H1 (cell line): Measurements from ENCODE around the gene ASTL. TPM values are rescaled to one million over a fixed set of nuclear protein-coding genes. Genes with fewer than 3 reads are reported as not detected.

Experiments
- CTCF ChIA-PET: fragments of 300-600 bp; sonication (Branson Sonifier 250); formaldehyde crosslinking; loops from one replicate; lab custom pipeline; 2021; ENCODE audit not compliant: partially characterized antibody; lab: Charles Lee
- POLR2A ChIA-PET: fragments of 300-600 bp; sonication (Branson Sonifier 250); formaldehyde crosslinking; loops from one replicate; lab custom pipeline; 2021; ENCODE audit warnings: inconsistent platforms; ENCODE audit not compliant: partially characterized antibody; lab: Charles Lee
- DNase-seq, 2 experiments: peaks; one replicate each; pipeline versions ENCODE4 v3.0.0 to v3.0.0-alpha.2; 2010 to 2022; ENCODE audit warnings: low spot score in 2 of 2, low read depth in 1 of 2, mixed read lengths in 1 of 2
- FAIRE-seq: peaks from 2 replicates; lab custom pipeline; 2011; peaks lifted over from hg19 to GRCh38; lab: Jason Lieb, UNC
- H2AFZ ChIP-seq: 2 replicates; pipeline ENCODE4 v1.8.1; 2012; ENCODE audit warnings: low read length, inconsistent platforms
- H2AK5ac ChIP-seq: 2 replicates; pipeline ENCODE4 v1.6.1; 2013; ENCODE audit warnings: low read depth, low read length
- H2BK120ac ChIP-seq: replicated peaks from 2 replicates; pipeline ENCODE3; 2013; ENCODE audit warnings: low read depth, low read length, inconsistent platforms
- H2BK12ac ChIP-seq: 2 replicates; pipeline ENCODE4 v1.6.1; 2013; ENCODE audit warnings: low read depth, low read length
- H2BK15ac ChIP-seq: 2 replicates; pipeline ENCODE4 v1.6.1; 2013; ENCODE audit warnings: low read length
- H2BK20ac ChIP-seq: 2 replicates; pipeline ENCODE4 v1.6.1; 2013; ENCODE audit warnings: low read length
- H2BK5ac ChIP-seq: 2 replicates; pipeline ENCODE4 v1.6.1; 2013; ENCODE audit warnings: low read depth, low read length
- H3K14ac ChIP-seq: 2 replicates; pipeline ENCODE4 v1.6.1; 2013; ENCODE audit warnings: inconsistent platforms; ENCODE audit not compliant: insufficient read length
- H3K18ac ChIP-seq: 2 replicates; pipeline ENCODE4 v1.6.1; 2013; ENCODE audit warnings: low read length; ENCODE audit errors: extremely low read depth
- H3K23ac ChIP-seq: 2 replicates; pipeline ENCODE4 v1.6.1; 2013; ENCODE audit warnings: inconsistent platforms; ENCODE audit not compliant: insufficient read length
- H3K23me2 ChIP-seq: 2 replicates; pipeline ENCODE4 v1.6.1; 2013; ENCODE audit warnings: low read depth, low read length
- H3K27ac ChIP-seq: 2 replicates; pipeline ENCODE4 v1.6.1; 2011; ENCODE audit warnings: low read depth, low read length, inconsistent platforms
- H3K27me3 ChIP-seq, 4 experiments: replicated peaks in 1 of 4; 1 replicate in 1 of 4; 2 replicates in 3 of 4; pipeline versions ENCODE4 v1.6.1 to v1.8.1; 2011 to 2013; ENCODE audit warnings: low read length in 3 of 4, mild to moderate bottlenecking in 3 of 4, inconsistent platforms in 2 of 4, mixed read lengths in 2 of 4, moderate library complexity in 1 of 4; ENCODE audit not compliant: control insufficient read depth in 3 of 4, insufficient read depth in 3 of 4; ENCODE audit errors: extremely low read depth in 1 of 4
- H3K36me3 ChIP-seq, 4 experiments: 2 replicates each; pipeline versions ENCODE4 v1.6.1 to v1.8.1; 2011 to 2013; ENCODE audit warnings: mild to moderate bottlenecking in 4 of 4, low read length in 3 of 4, moderate library complexity in 2 of 4, control low read depth in 1 of 4, inconsistent platforms in 1 of 4; ENCODE audit not compliant: insufficient read depth in 4 of 4, control insufficient read depth in 2 of 4
- H3K4ac ChIP-seq: replicated peaks from 2 replicates; pipeline ENCODE3; 2013; ENCODE audit warnings: low read length, low read depth, mixed read lengths, inconsistent platforms; ENCODE audit not compliant: insufficient read length
- H3K4me1 ChIP-seq, 4 experiments: replicated peaks in 1 of 4; 1 replicate in 1 of 4; 2 replicates in 3 of 4; pipeline versions ENCODE4 v1.6.1 to v1.8.1; 2011 to 2013; ENCODE audit warnings: low read length in 3 of 4, inconsistent platforms in 2 of 4, mixed read lengths in 1 of 4; ENCODE audit not compliant: insufficient read depth in 4 of 4, control insufficient read depth in 3 of 4
- H3K4me2 ChIP-seq, 2 experiments: 2 replicates each; pipeline versions ENCODE4 v1.6.1 to v1.8.1; 2011 to 2013; ENCODE audit warnings: low read depth in 2 of 2, low read length in 2 of 2, control low read depth in 1 of 2, inconsistent platforms in 1 of 2, mild to moderate bottlenecking in 1 of 2; ENCODE audit not compliant: insufficient read depth in 1 of 2
- H3K4me3 ChIP-seq, 4 experiments: fragments of 200-600, 300-600 bp in 1 of 4; sonication (generic), shearing (Covaris generic), sonication (Bioruptor Twin) in 1 of 4; 2 replicates each; pipeline versions ENCODE4 v1.5.1 to v1.8.1; 2011 to 2016; ENCODE audit warnings: low read length in 4 of 4, low read depth in 3 of 4, control low read depth in 2 of 4, inconsistent platforms in 2 of 4, mild to moderate bottlenecking in 2 of 4, mixed read lengths in 1 of 4, moderate library complexity in 1 of 4; ENCODE audit not compliant: insufficient read depth in 2 of 4; ENCODE audit errors: extremely low read depth in 1 of 4
- H3K56ac ChIP-seq: replicated peaks from 2 replicates; pipeline ENCODE3; 2013; ENCODE audit warnings: low read depth, mild to moderate bottlenecking, mixed read lengths, low read length, inconsistent platforms; ENCODE audit not compliant: insufficient read length
- H3K79me1 ChIP-seq: 2 replicates; pipeline ENCODE4 v1.6.1; 2013; ENCODE audit warnings: low read depth, low read length, control low read depth
- H3K79me2 ChIP-seq, 2 experiments: 2 replicates each; pipeline versions ENCODE4 v1.6.1 to v1.8.1; 2012 to 2013; ENCODE audit warnings: low read length in 2 of 2, mild to moderate bottlenecking in 2 of 2, inconsistent platforms in 1 of 2; ENCODE audit not compliant: insufficient read depth in 2 of 2, control insufficient read depth in 1 of 2
- H3K9ac ChIP-seq, 4 experiments: replicated peaks in 1 of 4; 1 replicate in 1 of 4; 2 replicates in 3 of 4; pipeline versions ENCODE4 v1.6.1 to v1.8.1; 2011 to 2013; ENCODE audit warnings: low read depth in 3 of 4, low read length in 3 of 4, control low read depth in 2 of 4, mild to moderate bottlenecking in 2 of 4, moderate library complexity in 2 of 4, inconsistent platforms in 1 of 4; ENCODE audit errors: extremely low read depth in 1 of 4
- H3K9me3 ChIP-seq, 2 experiments: 2 replicates each; pipeline versions ENCODE4 v1.6.1 to v1.8.1; 2012 to 2013; ENCODE audit warnings: mild to moderate bottlenecking in 2 of 2, moderate library complexity in 2 of 2, control low read depth in 1 of 2, inconsistent platforms in 1 of 2, low read depth in 1 of 2, low read length in 1 of 2, mixed read lengths in 1 of 2; ENCODE audit not compliant: insufficient read depth in 2 of 2
- H4K20me1 ChIP-seq, 2 experiments: replicated peaks in 1 of 2; 2 replicates each; pipeline versions ENCODE3 to v1.8.1; 2011 to 2013; ENCODE audit warnings: inconsistent platforms in 2 of 2, low read length in 2 of 2, mild to moderate bottlenecking in 1 of 2; ENCODE audit not compliant: insufficient read depth in 2 of 2, control insufficient read depth in 1 of 2
- H4K5ac ChIP-seq: 2 replicates; pipeline ENCODE4 v1.6.1; 2013; ENCODE audit warnings: low read length, low read depth, mixed read lengths, inconsistent platforms; ENCODE audit not compliant: insufficient read length
- H4K8ac ChIP-seq: 2 replicates; pipeline ENCODE4 v1.8.0; 2013; ENCODE audit warnings: mild to moderate bottlenecking, moderate library complexity, low read length, inconsistent platforms; ENCODE audit not compliant: insufficient read depth; ENCODE audit errors: extremely low read depth
- H4K91ac ChIP-seq: replicated peaks from 2 replicates; pipeline ENCODE3; 2013; ENCODE audit warnings: low read length, mixed read lengths, inconsistent platforms; ENCODE audit not compliant: insufficient read length
- BACH1 ChIP-seq: IDR thresholded peaks from 2 replicates; pipeline ENCODE4 v1.6.1; 2012; ENCODE audit warnings: low read length, improper control_type of control experiment
- BRCA1 ChIP-seq: IDR thresholded peaks from 2 replicates; pipeline ENCODE4 v1.6.1; 2012; ENCODE audit warnings: low read depth, low read length, improper control_type of control experiment
- CBX5 ChIP-seq: fragments of 300-800, 300-1000 bp; sonication (generic); IDR thresholded peaks from 2 replicates; pipeline ENCODE4 v1.7.1; 2016; ENCODE audit warnings: antibody characterized with exemption, low read length, low read depth
- CEBPB ChIP-seq: IDR thresholded peaks from 2 replicates; pipeline ENCODE4 v1.6.1; 2012; ENCODE audit warnings: low read depth, low read length
- CTBP2 ChIP-seq: IDR thresholded peaks from 2 replicates; pipeline ENCODE4 v1.7.0; 2011; ENCODE audit warnings: borderline replicate concordance, mild to moderate bottlenecking, moderate library complexity, mixed read lengths, low read length; ENCODE audit not compliant: insufficient read depth, insufficient read length
- KDM5A ChIP-seq: fragments of 200-600 bp; IDR thresholded peaks from 2 replicates; pipeline ENCODE4 v1.7.1; 2012; ENCODE audit warnings: mild to moderate bottlenecking, low read length, inconsistent platforms, mixed read lengths
- MAFK ChIP-seq: IDR thresholded peaks from 2 replicates; pipeline ENCODE4 v1.6.1; 2012; ENCODE audit warnings: low read depth, mild to moderate bottlenecking, improper control_type of control experiment, low read length
- NRF1 ChIP-seq: IDR thresholded peaks from 2 replicates; pipeline ENCODE4 v1.6.1; 2011; ENCODE audit warnings: mild to moderate bottlenecking, low read depth, low read length, improper control_type of control experiment
- RFX5 ChIP-seq: IDR thresholded peaks from 2 replicates; pipeline ENCODE4 v1.6.1; 2011; ENCODE audit warnings: low read depth, low read length, improper control_type of control experiment, borderline replicate concordance
- SAP30 ChIP-seq: fragments of 300-600 bp; sonication (generic); IDR thresholded peaks from 2 replicates; pipeline ENCODE4 v1.7.1; 2012; ENCODE audit warnings: low read length, moderate library complexity, mild to moderate bottlenecking, inconsistent platforms; ENCODE audit not compliant: insufficient read depth, insufficient replicate concordance
- SUZ12 ChIP-seq: fragments of 200-600 bp; sonication (generic); IDR thresholded peaks from 2 replicates; pipeline ENCODE4 v1.6.1; 2012; ENCODE audit warnings: mild to moderate bottlenecking, inconsistent platforms, low read length, moderate library complexity, mixed read lengths
- YY1 ChIP-seq: IDR thresholded peaks from 2 replicates; pipeline ENCODE4 v1.6.1; 2011; ENCODE audit warnings: low read depth, mild to moderate bottlenecking, low read length
- ZNF274 ChIP-seq: IDR thresholded peaks from 2 replicates; pipeline ENCODE4 v1.7.0; 2012; ENCODE audit warnings: low read length, borderline replicate concordance; ENCODE audit errors: extremely low read depth
- WGBS, 2 experiments: shearing (Covaris generic) in 1 of 2; methylation state at CpG; one replicate each; pipeline versions ENCODE4 v1.1.6 to v1.1.7; 2013 to 2015; ENCODE audit warnings: low lambda C conversion rate in 2 of 2, mixed read lengths in 2 of 2, inconsistent platforms in 1 of 2, low coverage in 1 of 2, missing lambda C conversion rate in 1 of 2; ENCODE audit not compliant: insufficient replicate concordance in 2 of 2, insufficient coverage in 1 of 2, insufficient read length in 1 of 2; ENCODE audit errors: extremely low coverage in 1 of 2, missing lambda C conversion rate in 1 of 2; 5-methylcytosine and 5-hydroxymethylcytosine counted together
- polyA plus RNA-seq, 7 experiments: library from polyadenylated mRNA; depleted of rRNA in 3 of 7; stranded (reverse) in 5 of 7; unstranded in 2 of 7; fragments of >200 nt in 5 of 7; fragments of 200-250 nt in 2 of 7; gene quantifications; 1 replicate in 5 of 7; 2 replicates in 1 of 7; 4 replicates in 1 of 7; pipeline versions ENCODE4 v1.2.1 to v1.2.3, GENCODE V29; 2011 to 2013; ENCODE audit warnings: missing spikeins in 2 of 7, mixed read lengths in 2 of 7
- total RNA-seq: library from RNA; stranded (reverse); fragmentation: NEBNext Ultra II Directional; extraction: Animal tissue kit (Norgen Biotek cat#: 25700); gene quantifications from 2 replicates; pipeline ENCODE4 v1.2.1, GENCODE V29; 2021

The ASTL gene
- total and polyA plus RNA-seq, 2 of the 8 experiments (the other 6 are each of a cell fraction or from before 2014, with no cell fraction given), result 0.60 to 1.4 TPM

- Histone ChIP-seq H2BK12ac (no peak overlapping the region), H2BK120ac (no peak overlapping the region), H3K27me3 (no peaks in the 10 kb centered on the region), H2AK5ac (no peak overlapping the region), H3K4me3 (no peak overlapping the region), H3K23me2 (no peaks in the 10 kb centered on the region), H3K4me2 (no peak overlapping the region), H2BK5ac (no peak overlapping the region; the same call in 1 of the 2 replicates), H4K5ac (no peak overlapping the region), H4K91ac (no peak overlapping the region), H3K4me1 (no peaks in the 10 kb centered on the region), H2AFZ (no peak overlapping the region), H3K23ac (no peak overlapping the region), H2BK15ac (no peak overlapping the region), H4K8ac (no peak overlapping the region), H3K4ac (no peak overlapping the region), H3K36me3 (no peaks in the 10 kb centered on the region), H2BK20ac (no peak overlapping the region), H3K9ac (no peak overlapping the region), H3K14ac (no peak overlapping the region), H3K9me3 (no peaks in the 10 kb centered on the region), H3K56ac (no peak overlapping the region), H3K79me1 (no peaks in the 10 kb centered on the region), H3K27ac (no peak overlapping the region), H3K18ac (no peak overlapping the region), H3K79me2 (no peaks in the 10 kb centered on the region), H4K20me1 (no peaks in the 10 kb centered on the region)
- 92% methylated on average over 14 of the region's 14 CpGs; no CpG with 5 or more reads in 1 of the 2 experiments for WGBS, 2 experiments
- FAIRE-seq (no peak), DNase-seq (no peak)
- ChIA-PET CTCF (interaction anchor here (0.7 to 1.6 kb wide), 4 partner anchors 9 to 60 kb away, joined by 3 to 7 read pairs (median 3); no protein-coding TSS in a partner anchor), POLR2A (no interaction called here)
- no peak for TF ChIP-seq CBX5
- TF ChIP-seq RFX5, result no peak
- no peak for TF ChIP-seq MAFK
- TF ChIP-seq ZNF274, result no peak
- TF ChIP-seq CEBPB, result no peak
- TF ChIP-seq KDM5A, result no peak
- no peak for TF ChIP-seq SUZ12
- no peak for TF ChIP-seq CTBP2
- no peak for TF ChIP-seq YY1
- no peak for TF ChIP-seq BRCA1
- no peak for TF ChIP-seq NRF1
- TF ChIP-seq SAP30, result no peak
- no peak for TF ChIP-seq BACH1
Observed at GRCh38 chr2:96082211-96083063, 55.9 kb downstream of the ASTL start.
